Ovary (tissue), 9 donors: ENCODE measurements around the gene PSMD14. TPM values are rescaled to one million over a fixed set of nuclear protein-coding genes. Genes with fewer than 3 reads are reported as not detected.
A peak's percentile ranks its signal among the peaks of the same experiment; 100 is the strongest.

Source experiments
- DNase-seq, 5 donors: peaks; one replicate each; pipeline ENCODE4 v3.0.0-alpha.2; 2019 to 2020
- H3K27ac ChIP-seq, 2 donors: fragments of 200-600 bp; one replicate each; pipeline versions ENCODE4 v1.5.1 to v1.8.0; 2019 to 2022
- H3K27me3 ChIP-seq: fragments of 200-600 bp; one replicate; pipeline ENCODE4 v1.8.0; 2022
- H3K36me3 ChIP-seq: fragments of 200-600 bp; sonication (generic); one replicate; pipeline ENCODE4 v1.5.1; 2019
- H3K4me1 ChIP-seq: one replicate; pipeline ENCODE4 v1.8.1; 2013; ENCODE audit warnings: mild to moderate bottlenecking, moderate library complexity; ENCODE audit not compliant: insufficient read depth
- H3K4me3 ChIP-seq: fragments of 200-600 bp; sonication (generic); one replicate; pipeline ENCODE4 v1.5.1; 2017
- H3K9me3 ChIP-seq, 2 donors: fragments of 200-600 bp in 1 of 2; sonication (generic) in 1 of 2; one replicate each; pipeline versions ENCODE4 v1.5.1 to v1.8.1; 2013 to 2019; ENCODE audit warnings: mild to moderate bottlenecking in 1 of 2, moderate library complexity in 1 of 2
- CTCF ChIP-seq, 3 donors: fragments of 450-650 bp in 2 of 3; fragments of 200-600 bp in 1 of 3; IDR thresholded peaks; one replicate each; pipeline versions ENCODE4 v1.5.1 to v1.8.0; 2016 to 2022; ENCODE audit warnings: antibody characterized with exemption in 3 of 3, mild to moderate bottlenecking in 1 of 3
- EP300 ChIP-seq: sonication (generic); formaldehyde crosslinking; IDR thresholded peaks from one replicate; pipeline ENCODE4 v1.6.1; 2017; ENCODE audit warnings: antibody characterized with exemption
- POLR2A ChIP-seq: fragments of 450-650 bp; IDR thresholded peaks from one replicate; pipeline ENCODE4 v1.6.1; 2017; ENCODE audit warnings: antibody characterized with exemption, mild to moderate bottlenecking, moderate library complexity
- WGBS, 3 donors: extraction: QIAGEN DNeasy Blood & Tissue Kit in 1 of 3; methylation state at CpG; one replicate each; pipeline versions ENCODE4 v1.1.5 to v1.1.7; 2013 to 2017; 5-methylcytosine and 5-hydroxymethylcytosine counted together
- intact Hi-C, 4 donors: fragments of 100-400 bp; cut with DNase I; formaldehyde crosslinking; loops; one replicate each; pipeline versions ENCODE4 v1.11.0 to v1.15.1; 2022 to 2023
- polyA plus RNA-seq, 2 donors: library from polyadenylated mRNA; stranded (reverse); fragments of 200-250 nt in 1 of 2; fragments of 350-450 nt in 1 of 2; fragmentation: Illumina TruSeq in 1 of 2; extraction: RNeasy Lipid Tissue Mini Kit (QIAGEN cat#74804) in 1 of 2; gene quantifications; one replicate each; pipeline ENCODE4 v1.2.3, GENCODE V29; 2013 to 2014
- total RNA-seq, 7 donors: library from RNA; depleted of rRNA in 2 of 7; stranded (reverse); fragments of >200 nt in 2 of 7; fragmentation: NEBNext Ultra II Directional in 3 of 7; extraction: Animal tissue kit (Norgen Biotek cat#: 25700) in 3 of 7; gene quantifications; one replicate each; pipeline versions ENCODE4 v1.1.0 to v1.2.4, GENCODE V29; 2016 to 2023
- donor health status: DM: no; HTN: no; CAD: no; lungs with moderate emphysema.
- donor health status: DM: no; HTN: no; CAD: no.
- donor health status: Bipolar disorder and iron deficiency.
- donor health status: DM: yes; HTN: yes; CAD: no.
- donor health status: DM: no; HTN: no; CAD: no.
- donor health status: DM: yes; HTN: yes; CAD: no.

The PSMD14 gene
- total and polyA plus RNA-seq, 9 donors = 9.4 to 34.3 (median 19.4) TPM

GRCh38 chr2:161307676-161308075, 549 bp upstream of the PSMD14 start:
- no peak for DNase-seq
- intact Hi-C loops = no loop called here
- Histone ChIP-seq H3K4me3 (peak overlapping the region; percentile 77), H3K36me3 (no peaks in the 10 kb centered on the region), H3K27me3 (no peaks in the 10 kb centered on the region), H3K9me3 (no peaks in the 10 kb centered on the region), H3K4me1 (no peaks in the 10 kb centered on the region), H3K27ac (peak overlapping the region in 1 of 2 donors; percentile 60)
- no peak for TF ChIP-seq POLR2A
- 16 to 35% (median 18%) methylated on average over 6 of the region's 6 CpGs for WGBS, 3 donors

GRCh38 chr2:161312996-161313395, 4.8 kb downstream of the PSMD14 start:
- 90 to 95% (median 92%) methylated on average over 3 of the region's 3 CpGs for WGBS, 3 donors
- TF ChIP-seq CTCF (IDR thresholded peaks at IDR 0.05) (no peak), EP300 (no peak), POLR2A (no peak)
- DNase-seq = no peak
- intact Hi-C loops = no loop called here
- Histone ChIP-seq H3K4me1 (no peaks in the 10 kb centered on the region), H3K27ac (no peak overlapping the region), H3K27me3 (no peaks in the 10 kb centered on the region), H3K36me3 (no peaks in the 10 kb centered on the region), H3K4me3 (no peak overlapping the region), H3K9me3 (no peaks in the 10 kb centered on the region)

GRCh38 chr2:161315380-161315779, 7.2 kb downstream of the PSMD14 start:
- Histone ChIP-seq H3K27me3 (no peaks in the 10 kb centered on the region), H3K36me3 (no peaks in the 10 kb centered on the region), H3K9me3 (no peaks in the 10 kb centered on the region), H3K27ac (no peak overlapping the region), H3K4me1 (no peaks in the 10 kb centered on the region), H3K4me3 (no peak overlapping the region)
- no peak for TF ChIP-seq CTCF (IDR thresholded peaks at IDR 0.05)
- TF ChIP-seq POLR2A = no peak
- TF ChIP-seq EP300 = no peak
- intact Hi-C loops = no loop called here
- DNase-seq = no peak

- Histone ChIP-seq H3K27ac (no peak overlapping the region), H3K4me3 (no peak overlapping the region), H3K4me1 (no peaks in the 10 kb centered on the region), H3K36me3 (no peaks in the 10 kb centered on the region), H3K9me3 (no peaks in the 10 kb centered on the region), H3K27me3 (no peaks in the 10 kb centered on the region)
- no peak for TF ChIP-seq POLR2A
- no peak for TF ChIP-seq CTCF (IDR thresholded peaks at IDR 0.05)
- no peak for TF ChIP-seq EP300
- intact Hi-C loops = no loop called here
- DNase-seq = no peak
These were observed 8.5 kb downstream of the PSMD14 start for GRCh38 chr2:161316701-161317100.

- Histone ChIP-seq H3K4me1 (no peaks in the 10 kb centered on the region), H3K36me3 (no peaks in the 10 kb centered on the region), H3K27ac (no peak overlapping the region), H3K4me3 (no peak overlapping the region), H3K27me3 (no peaks in the 10 kb centered on the region), H3K9me3 (no peaks in the 10 kb centered on the region)
- no peak for DNase-seq
- intact Hi-C loops = no loop called here
- TF ChIP-seq POLR2A = no peak
- TF ChIP-seq CTCF (IDR thresholded peaks at IDR 0.05) = no peak
- 80 to 90% (median 87%) methylated on average over 6 of the region's 6 CpGs for WGBS, 3 donors
These were observed 13.9 kb downstream of the PSMD14 start for GRCh38 chr2:161321944-161322648.
